ENCODE measurements around the gene CCND1. TPM values are rescaled to one million over a fixed set of nuclear protein-coding genes. Genes with fewer than 3 reads are reported as not detected.

Gene CCND1
- 305 TPM for polyA plus RNA-seq (2013, experiment 1 of 2; ENCODE audit: insufficient read length)
- 108 TPM for polyA plus RNA-seq (2013, experiment 2 of 2; ENCODE audit: insufficient read length)

GRCh38 chr11:69640995-69641581 is at the start of gene CCND1:
CCND1 (plus strand) TSS chr11:69641156; CDS start chr11:69641314, 158 bp downstream.
- DNase-seq, result peak; percentile 94

GRCh38 chr11:69592986-69593650 is 47.8 kb upstream of the CCND1 start:
- DNase-seq, result no peak

GRCh38 chr11:69593851-69594250 is 47.1 kb upstream of the CCND1 start:
- DNase-seq, result no peak

GRCh38 chr11:69594481-69594880 is 46.5 kb upstream of the CCND1 start:
- no peak for DNase-seq

- DNase-seq, result no peak
These were observed 44.9 kb upstream of the CCND1 start for GRCh38 chr11:69595805-69596665.

- DNase-seq, result no peak
These were observed 42.8 kb upstream of the CCND1 start for GRCh38 chr11:69598147-69598546.

- peak; percentile 23 for DNase-seq
These were observed 41.5 kb upstream of the CCND1 start for GRCh38 chr11:69599502-69599901.

GRCh38 chr11:69600001-69600400 is 41.0 kb upstream of the CCND1 start:
- DNase-seq, result no peak

GRCh38 chr11:69601011-69601975 is 39.7 kb upstream of the CCND1 start:
- no peak for DNase-seq

- DNase-seq, result no peak
These were observed 37.7 kb upstream of the CCND1 start for GRCh38 chr11:69603111-69603836.

GRCh38 chr11:69604055-69604454 is 36.9 kb upstream of the CCND1 start:
- no peak for DNase-seq

GRCh38 chr11:69605737-69606526 is 35.0 kb upstream of the CCND1 start:
- no peak for DNase-seq

GRCh38 chr11:69609351-69609750 is 31.6 kb upstream of the CCND1 start:
- DNase-seq, result no peak

GRCh38 chr11:69611548-69612526 is 29.1 kb upstream of the CCND1 start:
- no peak for DNase-seq

- DNase-seq, result no peak
These were observed 27.4 kb upstream of the CCND1 start for GRCh38 chr11:69613594-69613993.

GRCh38 chr11:69614085-69614484 is 26.9 kb upstream of the CCND1 start:
- DNase-seq, result no peak

- DNase-seq, result no peak
These were observed 25.2 kb upstream of the CCND1 start for GRCh38 chr11:69615545-69616278.

GRCh38 chr11:69617220-69617619 is 23.7 kb upstream of the CCND1 start:
- DNase-seq, result no peak

- no peak for DNase-seq
These were observed 23.3 kb upstream of the CCND1 start for GRCh38 chr11:69617682-69618081.
